Keratinocyte (primary cell): ENCODE data around the gene GTPBP6. TPM values are rescaled to one million over a fixed set of nuclear protein-coding genes. Genes with fewer than 3 reads are reported as not detected.
"Not testable (repeated sequence)": the region's sequence is repeated elsewhere in the genome, so short reads cannot be mapped to it uniquely, and the experiment has no call there.

Experiments
- DNase-seq: peaks from one replicate; pipeline ENCODE4 v3.0.0-alpha.2; 2011; ENCODE audit warnings: low read depth, missing footprints, low spot score
- FAIRE-seq: peaks from 2 replicates; lab custom pipeline; 2011; peaks lifted over from hg19 to GRCh38; lab: Jason Lieb, UNC
- H2AFZ ChIP-seq: 2 replicates; pipeline ENCODE4 v1.6.0; 2012; ENCODE audit warnings: low read length, control low read depth, inconsistent platforms; ENCODE audit not compliant: control insufficient read depth
- H3K27ac ChIP-seq: 2 replicates; pipeline ENCODE4 v1.5.1; 2011; ENCODE audit warnings: low read length; ENCODE audit not compliant: control insufficient read depth, insufficient read depth
- H3K27me3 ChIP-seq: 3 replicates; pipeline ENCODE4 v1.6.0; 2011; ENCODE audit warnings: low read length; ENCODE audit not compliant: control insufficient read depth, insufficient read depth; ENCODE audit errors: extremely low read depth
- H3K36me3 ChIP-seq, 2 experiments: 2 replicates in 1 of 2; 3 replicates in 1 of 2; pipeline ENCODE4 v1.5.1; 2011; ENCODE audit warnings: low read length in 2 of 2, mild to moderate bottlenecking in 1 of 2; ENCODE audit not compliant: control insufficient read depth in 2 of 2, insufficient read depth in 2 of 2; ENCODE audit errors: extremely low read depth in 1 of 2
- H3K4me1 ChIP-seq: 3 replicates; pipeline ENCODE4 v1.5.1; 2011; ENCODE audit warnings: low read length; ENCODE audit not compliant: control insufficient read depth, insufficient read depth; ENCODE audit errors: extremely low read depth
- H3K4me2 ChIP-seq: 3 replicates; pipeline ENCODE4 v1.6.0; 2011; ENCODE audit warnings: low read depth, low read length; ENCODE audit not compliant: control insufficient read depth, insufficient read depth; ENCODE audit errors: extremely low read depth
- H3K4me3 ChIP-seq, 3 experiments: fragments of 200-600 bp in 1 of 3; sonication (generic) in 1 of 3; 2 replicates in 2 of 3; 3 replicates in 1 of 3; pipeline ENCODE4 v1.5.1; 2011 to 2016; ENCODE audit warnings: low read length in 3 of 3, mild to moderate bottlenecking in 3 of 3, control low read depth in 2 of 3, inconsistent platforms in 1 of 3, low read depth in 1 of 3, mixed read lengths in 1 of 3, mixed run types in 1 of 3, moderate library complexity in 1 of 3; ENCODE audit not compliant: control insufficient read depth in 2 of 3, insufficient read depth in 2 of 3; ENCODE audit errors: extremely low read depth in 1 of 3
- H3K79me2 ChIP-seq: 2 replicates; pipeline ENCODE4 v1.6.0; 2012; ENCODE audit warnings: low read length; ENCODE audit not compliant: control insufficient read depth, insufficient read depth
- H3K9ac ChIP-seq: 3 replicates; pipeline ENCODE4 v1.6.0; 2011; ENCODE audit warnings: low read length; ENCODE audit not compliant: control insufficient read depth, insufficient read depth; ENCODE audit errors: extremely low read depth
- H3K9me1 ChIP-seq: 3 replicates; pipeline ENCODE4 v1.6.0; 2011; ENCODE audit warnings: low read length; ENCODE audit not compliant: control insufficient read depth, insufficient read depth; ENCODE audit errors: extremely low read depth
- H3K9me3 ChIP-seq: 2 replicates; pipeline ENCODE4 v1.5.1; 2012; ENCODE audit warnings: low read depth, low read length; ENCODE audit not compliant: control insufficient read depth
- H4K20me1 ChIP-seq: 3 replicates; pipeline ENCODE4 v1.6.0; 2011; ENCODE audit warnings: low read length; ENCODE audit not compliant: control insufficient read depth, insufficient read depth; ENCODE audit errors: extremely low read depth
- EZH2 ChIP-seq: IDR thresholded peaks from one replicate; pipeline ENCODE4 v1.6.1; 2012; ENCODE audit warnings: inconsistent platforms, mild to moderate bottlenecking, low read length, moderate library complexity
- dilution Hi-C: fragments of 300-500 bp; cut with MboI; formaldehyde crosslinking; loops from one replicate; pipeline ENCODE4 v1.7.0; 2020; ENCODE audit warnings: low sequenced_read_pairs; ENCODE audit not compliant: extremely low pct_ligation_motif_present
- polyA plus RNA-seq, 5 experiments: library from polyadenylated mRNA; depleted of rRNA in 3 of 5; stranded (reverse) in 3 of 5; stranded (forward) in 1 of 5; unstranded in 1 of 5; fragments of >200 nt; gene quantifications; 1 replicate in 1 of 5; 2 replicates in 3 of 5; 3 replicates in 1 of 5; pipeline versions ENCODE4 v1.2.1 to v1.2.3, GENCODE V29; 2011 to 2012; ENCODE audit warnings: missing spikeins in 2 of 5, low read depth in 1 of 5, low replicate concordance in 1 of 5
- TF ChIP-seq, protein P1 (sequence below), 3 experiments: IDR thresholded peaks in 1 of 3; conservative IDR thresholded peaks in 1 of 3; optimal IDR thresholded peaks in 1 of 3; 2 replicates in 2 of 3; 3 replicates in 1 of 3; pipeline versions ENCODE3 to v1.5.1; 2011; ENCODE audit warnings: low read length in 3 of 3, mild to moderate bottlenecking in 3 of 3, moderate library complexity in 2 of 3, control low read depth in 1 of 3, inconsistent platforms in 1 of 3; ENCODE audit not compliant: insufficient read depth in 2 of 3; ENCODE audit errors: extremely low read depth in 1 of 3

The GTPBP6 gene
- polyA plus RNA-seq, 1 donor (not counting 4 experiments of a cell fraction or from before 2014, with no cell fraction given), result 16.7 TPM

GRCh38 chrX:351736-352135, 33.1 kb upstream of the GTPBP6 start:
- Histone ChIP-seq H3K36me3 (peaks cover 1 to 3% of the 10 kb centered on the region in 2 experiments), H3K9me3 (no peaks in the 10 kb centered on the region), H2AFZ (no peak overlapping the region), H3K9me1 (no peaks in the 10 kb centered on the region), H3K79me2 (no peaks in the 10 kb centered on the region), H3K27ac (no peak overlapping the region), H3K9ac (no peak overlapping the region), H3K4me1 (no peaks in the 10 kb centered on the region), H3K4me2 (no peak overlapping the region), H3K27me3 (no peaks in the 10 kb centered on the region), H4K20me1 (no peaks in the 10 kb centered on the region), H3K4me3 (no peak overlapping the region)
- FAIRE-seq (no peak), DNase-seq (no peak)
- dilution Hi-C loops, result no loop called here
- TF ChIP-seq EZH2, result no peak
- TF ChIP-seq, protein P1, sequence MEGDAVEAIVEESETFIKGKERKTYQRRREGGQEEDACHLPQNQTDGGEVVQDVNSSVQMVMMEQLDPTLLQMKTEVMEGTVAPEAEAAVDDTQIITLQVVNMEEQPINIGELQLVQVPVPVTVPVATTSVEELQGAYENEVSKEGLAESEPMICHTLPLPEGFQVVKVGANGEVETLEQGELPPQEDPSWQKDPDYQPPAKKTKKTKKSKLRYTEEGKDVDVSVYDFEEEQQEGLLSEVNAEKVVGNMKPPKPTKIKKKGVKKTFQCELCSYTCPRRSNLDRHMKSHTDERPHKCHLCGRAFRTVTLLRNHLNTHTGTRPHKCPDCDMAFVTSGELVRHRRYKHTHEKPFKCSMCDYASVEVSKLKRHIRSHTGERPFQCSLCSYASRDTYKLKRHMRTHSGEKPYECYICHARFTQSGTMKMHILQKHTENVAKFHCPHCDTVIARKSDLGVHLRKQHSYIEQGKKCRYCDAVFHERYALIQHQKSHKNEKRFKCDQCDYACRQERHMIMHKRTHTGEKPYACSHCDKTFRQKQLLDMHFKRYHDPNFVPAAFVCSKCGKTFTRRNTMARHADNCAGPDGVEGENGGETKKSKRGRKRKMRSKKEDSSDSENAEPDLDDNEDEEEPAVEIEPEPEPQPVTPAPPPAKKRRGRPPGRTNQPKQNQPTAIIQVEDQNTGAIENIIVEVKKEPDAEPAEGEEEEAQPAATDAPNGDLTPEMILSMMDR (optimal IDR thresholded peaks at IDR 0.05 in 1 of 3, IDR thresholded peaks at IDR 0.05 in 1 of 3, conservative IDR thresholded peaks at IDR 0.05 in 1 of 3; ENCODE audit: extremely low read depth in 1 of 3, insufficient read depth in 2 of 3, low read length in 3 of 3), result no peak

DNA sequence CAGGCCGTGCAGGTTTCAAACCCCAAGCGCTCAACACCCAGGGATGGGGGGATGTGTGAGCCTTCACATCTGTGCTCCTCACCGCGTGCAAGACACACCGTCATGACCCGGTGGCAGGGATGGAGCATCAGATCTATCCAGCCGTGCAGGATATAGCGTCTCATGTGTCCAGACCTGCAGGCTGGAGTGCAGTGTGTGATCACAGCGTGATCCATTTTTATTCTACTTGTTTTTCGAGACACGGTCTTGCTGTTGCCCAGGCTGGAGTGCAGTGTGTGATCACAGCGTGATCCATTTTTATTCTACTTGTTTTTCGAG, 32.7 kb upstream of the GTPBP6 start:
- DNase-seq, H3K4me2 ChIP-seq, H3K27ac ChIP-seq, FAIRE-seq, dilution Hi-C loops, H3K27me3 ChIP-seq, H3K4me3 ChIP-seq, H2AFZ ChIP-seq, H3K36me3 ChIP-seq, H3K9me1 ChIP-seq, H3K9me3 ChIP-seq, H3K9ac ChIP-seq, H3K4me1 ChIP-seq, H4K20me1 ChIP-seq, H3K79me2 ChIP-seq: not testable (repeated sequence)

- no peak overlapping the region for H3K4me2 ChIP-seq
- H3K27ac ChIP-seq, result no peak overlapping the region
- H3K4me3 ChIP-seq, result no peak overlapping the region
- H2AFZ ChIP-seq, result no peak overlapping the region
- dilution Hi-C loops, result no loop called here
- no peaks in the 10 kb centered on the region for H3K9me3 ChIP-seq
- H3K9me1 ChIP-seq, result no peaks in the 10 kb centered on the region
- H3K36me3 ChIP-seq, result peaks cover 0 to 1% of the 10 kb centered on the region in 2 experiments
- TF ChIP-seq, protein P1 (optimal IDR thresholded peaks at IDR 0.05 in 1 of 3, IDR thresholded peaks at IDR 0.05 in 1 of 3, conservative IDR thresholded peaks at IDR 0.05 in 1 of 3; ENCODE audit: extremely low read depth in 1 of 3, insufficient read depth in 2 of 3, low read length in 3 of 3), result no peak
- TF ChIP-seq EZH2, result no peak
- no peaks in the 10 kb centered on the region for H4K20me1 ChIP-seq
- no peak for FAIRE-seq
- no peak overlapping the region for H3K9ac ChIP-seq
- no peaks in the 10 kb centered on the region for H3K27me3 ChIP-seq
- H3K4me1 ChIP-seq, result no peaks in the 10 kb centered on the region
- H3K79me2 ChIP-seq, result no peaks in the 10 kb centered on the region
- DNase-seq, result no peak
Measured at GRCh38 chrX:350534-351323, 32.1 kb upstream of the GTPBP6 start.
